GM21515 (cell line): ENCODE results near the gene BCL11B.

Experiments
- ATAC-seq: cut with Tn5 transposase; IDR thresholded peaks from one replicate; pipeline ENCODE4 v1.9.1; 2021; ENCODE audit not compliant: unreplicated experiment

The BCL11B gene

DNA sequence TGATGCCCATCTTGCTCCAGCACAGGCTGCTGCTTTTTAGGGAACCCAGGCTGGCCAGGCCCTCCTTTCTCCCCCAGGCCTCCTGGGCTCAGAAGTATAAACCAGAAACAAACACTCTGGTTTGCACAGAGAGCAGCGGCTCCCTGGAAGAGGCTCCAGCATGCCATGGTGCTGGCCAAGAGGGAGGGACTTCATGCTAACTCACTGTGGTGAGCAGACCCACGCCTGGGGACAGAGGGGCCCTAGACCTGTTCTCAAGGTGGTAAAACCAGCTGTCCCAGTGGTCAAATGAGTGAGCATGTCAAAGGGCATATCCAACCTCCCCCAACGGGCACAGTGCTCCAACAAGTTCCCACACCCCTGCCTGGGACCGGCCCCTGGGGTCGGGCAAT, 15.5 kb downstream of the BCL11B start:
- ATAC-seq = no peak

- no peak for ATAC-seq
Measured at GRCh38 chr14:99255621-99256482, 16.1 kb downstream of the BCL11B start.

DNA sequence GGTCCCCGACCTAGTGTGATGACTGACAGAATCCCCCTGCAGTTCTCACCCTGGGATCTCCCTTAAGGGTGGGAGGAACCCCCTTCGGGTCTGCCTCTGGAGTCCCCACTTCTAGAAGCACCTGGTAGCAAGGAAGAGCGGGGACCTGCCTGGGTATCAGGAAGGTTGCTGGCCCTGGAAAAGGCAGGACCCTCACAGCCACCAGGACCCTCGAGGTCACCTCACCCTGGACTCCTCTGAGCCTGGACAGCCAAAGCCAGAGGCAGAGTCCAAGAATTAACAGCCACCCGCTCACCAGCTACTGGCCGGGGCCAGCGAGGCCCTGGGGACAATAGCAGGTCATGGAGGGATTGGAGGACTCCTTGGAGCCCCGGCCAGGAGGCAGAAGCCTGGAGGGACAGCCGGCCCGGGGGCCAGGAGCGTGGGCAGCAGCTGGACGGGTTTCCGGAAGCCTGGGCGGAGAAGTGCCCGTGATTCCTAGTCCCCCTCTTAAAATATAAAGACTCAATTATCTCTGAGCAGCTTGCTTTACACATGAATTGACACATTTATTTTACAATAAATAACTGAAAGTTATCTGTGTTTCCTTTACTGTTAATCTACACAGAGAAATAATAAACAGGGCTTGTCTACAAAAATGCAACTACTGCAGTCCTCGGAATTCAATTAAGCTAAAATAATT, 17.5 kb downstream of the BCL11B start:
- no peak for ATAC-seq

GRCh38 chr14:99253890-99254289, 18.1 kb downstream of the BCL11B start:
- no peak for ATAC-seq

- ATAC-seq = no peak
Measured at GRCh38 chr14:99252940-99253868, 18.8 kb downstream of the BCL11B start.

DNA sequence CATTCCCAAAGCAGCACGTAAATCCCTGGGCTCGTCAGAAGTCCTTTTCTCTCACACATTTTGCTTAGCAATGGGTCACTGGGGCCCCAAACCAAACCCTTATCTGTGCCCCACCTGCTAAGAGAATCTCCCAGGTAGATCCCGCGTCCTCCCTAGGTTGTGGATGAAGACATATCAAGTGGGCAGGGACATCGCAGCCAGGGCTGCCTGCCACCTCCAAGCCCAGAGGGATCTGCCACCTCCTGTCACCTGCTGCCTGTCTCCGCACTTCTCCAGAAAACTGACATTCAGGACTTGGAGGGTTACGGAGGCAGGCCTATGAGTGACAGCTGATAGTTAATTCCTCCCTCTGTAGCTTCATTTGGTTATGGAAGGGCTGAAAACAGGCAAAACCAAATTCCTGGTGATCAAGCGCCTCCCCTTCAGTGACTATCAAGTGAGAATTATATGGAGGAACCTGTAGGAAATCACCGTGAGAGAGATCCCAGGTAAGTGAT, 19.5 kb downstream of the BCL11B start:
- no peak for ATAC-seq

GRCh38 chr14:99251721-99252120, 20.3 kb downstream of the BCL11B start:
- ATAC-seq = no peak

DNA sequence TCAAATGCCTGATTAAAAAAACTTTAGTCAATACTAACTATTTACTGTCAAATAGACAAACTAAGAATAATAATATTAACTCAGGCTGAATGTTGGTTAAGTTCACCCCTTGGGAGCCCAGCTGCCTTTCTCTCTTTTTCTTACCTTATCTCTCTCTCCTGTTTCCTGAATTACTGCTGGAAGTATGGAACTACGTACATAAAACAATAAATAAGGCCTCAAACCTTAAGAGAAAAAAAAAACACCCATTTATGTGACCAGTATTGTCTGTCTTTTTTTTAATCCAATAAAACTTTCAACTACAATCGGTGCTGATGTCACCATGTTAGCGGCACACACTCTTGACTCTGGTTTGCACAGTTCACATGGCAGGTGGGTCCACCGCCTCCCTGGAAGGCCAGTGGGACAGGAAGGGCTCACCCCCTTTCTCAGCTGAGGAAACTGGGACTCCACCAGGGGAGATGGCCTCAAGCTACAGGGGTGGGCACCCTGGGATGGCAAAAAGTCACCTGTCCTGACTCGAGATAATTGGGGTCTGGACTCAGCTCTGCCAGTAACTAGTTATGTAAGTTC, 21.3 kb downstream of the BCL11B start:
- no peak for ATAC-seq

DNA sequence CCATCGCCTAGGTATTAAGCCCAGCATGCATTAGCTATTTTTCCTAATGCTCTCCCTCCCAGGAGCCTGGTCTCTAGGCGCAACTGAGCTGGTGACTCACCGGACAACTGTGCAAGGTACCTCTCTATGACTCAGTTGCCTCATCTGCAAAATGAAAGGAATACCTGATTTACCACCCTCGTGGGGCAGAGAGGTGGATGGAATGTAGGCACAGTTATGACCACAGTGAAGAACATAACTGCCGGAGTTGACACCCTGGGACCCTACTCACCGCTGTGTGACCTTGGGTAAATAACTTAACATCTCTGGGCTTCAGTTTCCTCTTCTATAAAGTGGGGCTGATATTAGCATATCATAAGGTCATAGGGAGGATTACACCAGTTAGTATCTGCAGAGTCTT, 22.6 kb downstream of the BCL11B start:
- no peak for ATAC-seq

DNA sequence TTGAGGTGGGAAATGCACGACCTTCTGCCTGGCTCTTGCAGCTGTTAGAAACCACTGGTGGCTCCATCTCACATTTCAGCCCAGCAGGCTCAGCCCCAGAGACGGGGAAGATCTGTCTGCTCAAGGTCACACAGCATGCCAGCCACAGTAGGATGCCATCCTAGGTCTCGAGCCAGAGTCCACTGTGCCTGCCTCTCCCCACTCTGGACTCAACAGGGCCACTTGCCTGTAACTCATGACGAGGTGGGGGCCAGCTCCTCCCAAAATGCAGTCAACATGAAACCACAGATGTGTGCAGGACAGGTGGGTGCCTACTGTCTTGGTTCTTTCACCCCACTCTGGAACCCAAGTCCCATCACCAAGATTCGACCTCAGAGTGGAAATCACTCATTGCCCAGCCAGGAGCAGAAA, 23.2 kb downstream of the BCL11B start:
- ATAC-seq = no peak

DNA sequence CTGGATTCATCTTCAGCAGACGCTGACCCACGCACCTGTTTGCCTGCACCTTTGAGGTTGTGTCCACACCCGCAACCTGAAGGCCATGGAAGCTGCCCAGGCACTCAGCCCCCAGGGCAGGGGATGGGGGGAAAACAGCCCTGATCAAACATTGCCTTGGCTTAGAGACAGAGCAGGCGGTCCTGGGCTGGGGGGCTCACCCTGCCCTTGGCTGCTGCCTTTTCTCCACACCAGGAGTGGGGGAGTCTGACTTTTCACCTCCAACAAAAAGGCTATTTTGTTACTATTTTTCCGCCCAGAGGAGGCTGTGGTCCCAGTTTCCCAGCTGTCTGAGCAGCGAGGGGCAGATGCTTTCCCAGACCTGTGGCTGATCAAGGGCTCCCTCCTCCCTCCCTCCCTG, 24.2 kb downstream of the BCL11B start:
- ATAC-seq = no peak

DNA sequence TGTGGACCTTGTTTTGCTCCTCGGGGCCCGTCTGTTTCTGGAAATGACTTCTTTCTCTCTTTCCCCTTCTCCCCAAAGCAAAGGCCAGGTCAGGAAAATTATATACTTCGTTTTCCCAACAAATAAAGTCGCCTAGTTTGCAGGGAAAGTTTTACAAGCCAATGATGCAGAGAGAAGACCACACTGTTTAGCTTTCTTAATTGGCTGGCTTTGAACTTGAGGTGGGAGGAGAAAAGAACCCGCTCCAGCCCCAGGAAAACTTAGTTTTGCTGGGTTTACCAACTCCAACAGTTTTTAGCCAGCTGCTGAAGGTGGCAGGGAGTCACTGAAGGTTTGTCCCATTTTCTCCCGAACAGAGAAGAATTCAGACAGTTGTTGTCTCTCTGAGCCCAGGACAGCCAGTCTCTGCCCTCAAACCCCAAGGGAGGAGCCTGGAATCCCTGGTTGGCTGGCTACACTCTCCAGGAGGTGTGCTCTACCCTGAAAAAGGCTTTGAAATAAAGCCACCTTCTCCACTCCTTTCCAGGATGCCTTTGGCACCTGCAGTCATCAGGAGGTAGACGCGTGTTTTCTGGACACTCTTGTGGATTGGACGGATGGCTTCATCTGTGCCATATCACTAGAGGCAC, 24.8 kb downstream of the BCL11B start:
- ATAC-seq = no peak

- no peak for ATAC-seq
Measured at GRCh38 chr14:99246536-99247097, 25.4 kb downstream of the BCL11B start.

- no peak for ATAC-seq
Measured at GRCh38 chr14:99245564-99246511, 26.2 kb downstream of the BCL11B start.

DNA sequence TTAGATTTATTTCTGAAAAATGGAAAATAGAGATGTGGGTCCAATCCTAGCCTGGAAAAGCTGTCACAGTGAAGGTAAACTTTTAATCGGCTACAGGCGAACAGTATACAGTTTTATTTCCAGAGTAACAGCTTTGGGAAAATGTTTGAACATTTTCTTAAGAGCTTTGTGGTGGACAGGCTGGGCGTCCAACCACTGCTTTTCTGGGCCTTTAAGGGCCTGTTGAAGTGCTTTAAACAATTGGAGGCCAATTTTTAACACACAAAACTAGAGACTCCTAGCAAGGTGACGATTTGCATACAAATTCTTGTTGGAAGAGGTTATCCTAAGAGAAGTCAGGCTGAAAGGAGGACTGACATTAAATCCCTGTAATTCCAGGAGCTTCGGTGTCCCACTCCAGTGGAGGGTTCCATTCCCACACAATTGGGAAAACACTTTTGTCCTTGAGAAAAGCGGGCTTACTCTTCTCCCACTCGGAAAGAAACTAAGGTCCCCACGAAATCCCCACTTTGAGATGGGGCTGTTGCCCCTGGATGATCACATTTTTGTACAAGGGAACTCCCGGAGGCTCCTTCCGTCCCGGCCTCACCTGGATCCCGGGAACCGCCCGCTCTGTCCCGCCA, 26.9 kb downstream of the BCL11B start:
- ATAC-seq = no peak

- no peak for ATAC-seq
Measured at GRCh38 chr14:99244367-99244901, 27.6 kb downstream of the BCL11B start.

DNA sequence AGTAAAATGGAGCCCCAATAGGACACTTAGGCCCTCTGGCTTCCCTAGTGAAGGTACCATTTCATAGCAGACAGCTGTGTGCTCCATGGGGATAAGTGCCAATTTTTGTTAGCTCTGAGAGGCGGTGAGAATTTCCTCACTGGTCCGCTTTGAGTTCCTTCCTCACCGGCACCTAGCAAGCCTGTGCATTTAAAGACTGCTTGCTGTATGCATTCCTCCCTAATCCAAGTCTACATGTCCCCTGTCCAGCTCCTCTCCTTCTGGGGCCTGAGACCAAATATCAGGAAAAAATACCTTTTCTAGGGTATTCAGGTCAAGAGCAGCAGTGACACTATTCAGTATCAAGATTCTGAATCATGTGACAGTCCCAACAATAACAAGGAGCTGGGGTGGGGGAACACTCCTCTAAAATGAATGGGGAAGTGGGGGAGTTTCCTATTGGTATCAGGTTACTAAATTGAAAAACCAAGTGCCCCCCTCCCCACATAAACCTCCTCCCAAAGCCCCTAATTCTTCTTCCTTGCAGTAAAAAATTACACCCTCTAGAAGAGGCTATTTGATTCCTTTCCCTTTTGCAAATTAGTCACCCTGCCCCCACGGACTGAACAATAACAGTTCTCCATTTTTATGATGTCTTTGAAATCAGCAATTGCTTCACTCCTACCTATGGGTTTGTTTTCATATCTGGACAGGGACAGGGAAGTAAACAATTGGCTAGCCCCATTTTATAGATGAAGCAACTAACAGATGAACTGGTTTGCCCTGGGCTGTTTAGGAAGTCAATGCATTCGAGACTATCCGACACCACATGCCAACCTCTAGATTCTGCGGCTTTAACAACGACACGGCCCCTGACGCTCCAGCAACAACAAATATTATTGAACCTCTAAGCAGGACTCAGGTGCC, 28.9 kb downstream of the BCL11B start:
- ATAC-seq = no peak
